Osteoblast (primary cell): ENCODE measurements around the gene HCRTR1. TPM values are rescaled to one million over a fixed set of nuclear protein-coding genes. Genes with fewer than 3 reads are reported as not detected.
"Not testable (repeated sequence)": the region's sequence is repeated elsewhere in the genome, so short reads cannot be mapped to it uniquely, and the experiment has no call there.

ENCODE experiments used
- DNase-seq: peaks from one replicate; pipeline ENCODE4 v3.0.0; 2011; ENCODE audit warnings: low spot score, mixed read lengths; ENCODE audit not compliant: insufficient read length; ENCODE audit errors: missing footprints
- H2AFZ ChIP-seq: 2 replicates; pipeline ENCODE4 v1.6.0; 2011; ENCODE audit warnings: mild to moderate bottlenecking, low read length
- H3K27ac ChIP-seq: 2 replicates; pipeline ENCODE4 v1.5.1; 2011; ENCODE audit warnings: mild to moderate bottlenecking, low read depth, low read length, moderate library complexity
- H3K27me3 ChIP-seq: 2 replicates; pipeline ENCODE4 v1.6.0; 2012; ENCODE audit warnings: mild to moderate bottlenecking, control low read depth, inconsistent platforms, low read length, moderate library complexity; ENCODE audit not compliant: insufficient read depth
- H3K36me3 ChIP-seq: 2 replicates; pipeline ENCODE4 v1.5.1; 2011; ENCODE audit warnings: mild to moderate bottlenecking, low read length, control low read depth, moderate library complexity; ENCODE audit not compliant: insufficient read depth
- H3K4me1 ChIP-seq: 2 replicates; pipeline ENCODE4 v1.5.1; 2011; ENCODE audit warnings: mild to moderate bottlenecking, low read length, control low read depth, moderate library complexity; ENCODE audit not compliant: insufficient read depth
- H3K4me2 ChIP-seq: 2 replicates; pipeline ENCODE4 v1.6.0; 2011; ENCODE audit warnings: mild to moderate bottlenecking, low read length; ENCODE audit not compliant: insufficient read depth
- H3K4me3 ChIP-seq: fragments of 200-600 bp; sonication (generic); 3 replicates; pipeline ENCODE4 v1.5.1; 2012; ENCODE audit warnings: mild to moderate bottlenecking, low read length, inconsistent platforms; ENCODE audit not compliant: insufficient read depth
- H3K79me2 ChIP-seq: 2 replicates; pipeline ENCODE4 v1.6.0; 2012; ENCODE audit warnings: mild to moderate bottlenecking, low read length, control low read depth, inconsistent platforms; ENCODE audit not compliant: insufficient read depth
- H3K9me3 ChIP-seq: 2 replicates; pipeline ENCODE4 v1.5.1; 2011; ENCODE audit warnings: low read depth, low read length, control low read depth
- H4K20me1 ChIP-seq: 2 replicates; pipeline ENCODE4 v1.6.0; 2012; ENCODE audit warnings: mild to moderate bottlenecking, low read length, control low read depth; ENCODE audit not compliant: insufficient read depth
- total RNA-seq: library from RNA; depleted of rRNA; stranded (reverse); fragments of >200 nt; gene quantifications from 2 replicates; pipeline ENCODE4 v1.2.3, GENCODE V29; 2012
- TF ChIP-seq, protein P1 (sequence below): IDR thresholded peaks from 2 replicates; pipeline ENCODE4 v1.5.1; 2011; ENCODE audit warnings: mild to moderate bottlenecking, low read depth, low read length, moderate library complexity; ENCODE audit errors: extremely low read depth

The HCRTR1 gene
- total RNA-seq, 1 donor: not detected

GRCh38 chr1:31584869-31585735, 32.4 kb upstream of the HCRTR1 start:
- TF ChIP-seq, protein P1, sequence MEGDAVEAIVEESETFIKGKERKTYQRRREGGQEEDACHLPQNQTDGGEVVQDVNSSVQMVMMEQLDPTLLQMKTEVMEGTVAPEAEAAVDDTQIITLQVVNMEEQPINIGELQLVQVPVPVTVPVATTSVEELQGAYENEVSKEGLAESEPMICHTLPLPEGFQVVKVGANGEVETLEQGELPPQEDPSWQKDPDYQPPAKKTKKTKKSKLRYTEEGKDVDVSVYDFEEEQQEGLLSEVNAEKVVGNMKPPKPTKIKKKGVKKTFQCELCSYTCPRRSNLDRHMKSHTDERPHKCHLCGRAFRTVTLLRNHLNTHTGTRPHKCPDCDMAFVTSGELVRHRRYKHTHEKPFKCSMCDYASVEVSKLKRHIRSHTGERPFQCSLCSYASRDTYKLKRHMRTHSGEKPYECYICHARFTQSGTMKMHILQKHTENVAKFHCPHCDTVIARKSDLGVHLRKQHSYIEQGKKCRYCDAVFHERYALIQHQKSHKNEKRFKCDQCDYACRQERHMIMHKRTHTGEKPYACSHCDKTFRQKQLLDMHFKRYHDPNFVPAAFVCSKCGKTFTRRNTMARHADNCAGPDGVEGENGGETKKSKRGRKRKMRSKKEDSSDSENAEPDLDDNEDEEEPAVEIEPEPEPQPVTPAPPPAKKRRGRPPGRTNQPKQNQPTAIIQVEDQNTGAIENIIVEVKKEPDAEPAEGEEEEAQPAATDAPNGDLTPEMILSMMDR: no peak
- Histone ChIP-seq H3K9me3 (no peaks in the 10 kb centered on the region), H3K79me2 (no peaks in the 10 kb centered on the region), H3K4me2 (no peak overlapping the region), H3K27ac (no peak overlapping the region), H3K36me3 (peaks cover 18% of the 10 kb centered on the region), H2AFZ (no peak overlapping the region), H3K27me3 (no peaks in the 10 kb centered on the region), H4K20me1 (no peaks in the 10 kb centered on the region), H3K4me1 (peaks cover 43% of the 10 kb centered on the region), H3K4me3 (no peak overlapping the region)
- DNase-seq: peak; percentile 76

GRCh38 chr1:31585736-31586365, 31.6 kb upstream of the HCRTR1 start:
- Histone ChIP-seq H2AFZ (no peak overlapping the region), H3K9me3 (no peaks in the 10 kb centered on the region), H3K4me1 (peaks cover 36% of the 10 kb centered on the region), H3K79me2 (no peaks in the 10 kb centered on the region), H3K36me3 (peaks cover 18% of the 10 kb centered on the region), H3K4me3 (no peak overlapping the region), H3K4me2 (no peak overlapping the region), H4K20me1 (no peaks in the 10 kb centered on the region), H3K27me3 (no peaks in the 10 kb centered on the region), H3K27ac (no peak overlapping the region)
- TF ChIP-seq, protein P1: no peak
- DNase-seq: peak; percentile 91

- no peaks in the 10 kb centered on the region for H3K9me3 ChIP-seq
- TF ChIP-seq, protein P1: no peak
- H3K4me1 ChIP-seq: peaks cover 32% of the 10 kb centered on the region
- peaks cover 18% of the 10 kb centered on the region for H3K36me3 ChIP-seq
- no peaks in the 10 kb centered on the region for H3K79me2 ChIP-seq
- no peak overlapping the region for H3K4me3 ChIP-seq
- no peaks in the 10 kb centered on the region for H4K20me1 ChIP-seq
- DNase-seq: peak; percentile 63
- no peak overlapping the region for H2AFZ ChIP-seq
- H3K4me2 ChIP-seq: no peak overlapping the region
- no peak overlapping the region for H3K27ac ChIP-seq
- H3K27me3 ChIP-seq: no peaks in the 10 kb centered on the region
Observed at GRCh38 chr1:31586376-31587327, 30.8 kb upstream of the HCRTR1 start.

- H4K20me1 ChIP-seq, H3K27me3 ChIP-seq, H3K27ac ChIP-seq, H3K4me2 ChIP-seq, H3K79me2 ChIP-seq, H3K9me3 ChIP-seq, DNase-seq, H3K4me3 ChIP-seq, H2AFZ ChIP-seq: not testable (repeated sequence)
- Histone ChIP-seq H3K4me1 (peaks cover 27% of the 10 kb centered on the region), H3K36me3 (peaks cover 18% of the 10 kb centered on the region)
Observed at GRCh38 chr1:31587328-31587699, 30.2 kb upstream of the HCRTR1 start.
